Osteocyte (in vitro differentiated cells): ENCODE results near the gene ATF6B. TPM values are rescaled to one million over a fixed set of nuclear protein-coding genes. Genes with fewer than 3 reads are reported as not detected.

Source experiments
- DNase-seq: peaks from one replicate; pipeline ENCODE4 v3.0.0; 2021; ENCODE audit warnings: mixed read lengths; ENCODE audit not compliant: unreplicated experiment; ENCODE audit errors: extremely low spot score
- H3K27ac Mint-ChIP-seq: one replicate; pipeline ENCODE4 v1.8.0; 2021; ENCODE audit warnings: mild to moderate bottlenecking, mixed read lengths; ENCODE audit not compliant: unreplicated experiment
- H3K27me3 Mint-ChIP-seq: one replicate; pipeline ENCODE4 v1.8.0; 2021; ENCODE audit warnings: mixed read lengths; ENCODE audit not compliant: unreplicated experiment
- H3K36me3 Mint-ChIP-seq: one replicate; pipeline ENCODE4 v1.8.0; 2021; ENCODE audit warnings: mixed read lengths; ENCODE audit not compliant: unreplicated experiment
- H3K4me1 Mint-ChIP-seq: one replicate; pipeline ENCODE4 v1.8.0; 2021; ENCODE audit warnings: mixed read lengths; ENCODE audit not compliant: unreplicated experiment
- H3K4me3 Mint-ChIP-seq: one replicate; pipeline ENCODE4 v1.8.0; 2021; ENCODE audit warnings: mild to moderate bottlenecking, moderate library complexity, mixed read lengths; ENCODE audit not compliant: unreplicated experiment
- H3K9me3 Mint-ChIP-seq: one replicate; pipeline ENCODE4 v1.8.0; 2021; ENCODE audit warnings: mixed read lengths; ENCODE audit not compliant: unreplicated experiment
- total RNA-seq: library from RNA; stranded (reverse); gene quantifications from 2 replicates; pipeline ENCODE4 v1.2.1, GENCODE V29; 2021
- TF ChIP-seq, protein P1 (sequence below): fragments of 200-600 bp; sonication (generic); IDR thresholded peaks from 2 replicates; pipeline ENCODE4 v1.5.0; 2021; ENCODE audit warnings: antibody characterized with exemption, mild to moderate bottlenecking, moderate library complexity

ATF6B gene
- total RNA-seq, 1 donor from 2014 or later, result 109 TPM

DNA sequence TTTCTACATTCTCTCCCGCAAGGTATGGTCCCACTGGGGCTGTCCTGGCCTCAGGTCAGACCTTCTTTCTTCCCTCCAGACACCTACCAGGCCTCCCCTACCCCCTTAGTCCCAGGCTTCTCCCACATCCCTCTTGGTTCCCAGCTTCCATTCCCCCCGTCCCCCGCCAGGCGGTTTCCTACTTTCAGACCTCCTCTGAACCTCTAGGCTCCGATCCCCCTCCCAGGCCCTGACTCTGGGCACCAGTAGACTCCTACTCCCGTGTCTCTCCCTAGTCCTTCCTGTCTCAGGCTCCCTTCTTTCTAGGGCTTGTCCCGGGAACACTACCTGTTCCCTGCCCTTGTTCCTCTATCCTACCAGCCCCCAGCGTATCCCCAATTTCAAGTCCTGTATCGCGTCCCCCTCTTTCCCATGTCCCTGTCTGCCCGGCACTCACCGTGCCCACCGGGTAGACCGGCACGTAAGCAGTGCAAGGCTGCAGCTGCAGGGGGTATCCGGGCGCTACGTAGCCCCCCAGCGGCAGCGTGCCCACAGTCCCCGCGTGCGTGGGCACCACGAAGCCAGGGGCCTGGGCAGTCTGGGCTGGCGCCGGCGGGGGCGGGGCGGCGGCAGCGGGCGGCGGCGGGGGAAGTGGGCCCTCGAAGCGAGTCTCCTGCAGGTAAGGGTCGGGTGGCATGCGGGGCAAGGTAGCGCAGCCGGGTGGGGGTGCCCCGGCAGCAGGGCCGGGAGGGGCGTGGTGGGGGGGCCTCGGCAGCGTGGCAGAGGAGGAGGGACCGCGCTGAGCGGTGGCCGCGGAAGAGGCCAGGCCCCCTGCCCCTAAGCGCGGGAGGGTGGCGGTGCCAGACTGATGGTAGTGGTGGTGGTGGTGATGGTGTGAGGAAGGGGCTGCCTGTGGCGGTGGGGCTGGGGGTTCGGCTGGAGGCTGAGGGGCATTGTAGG lies 22.2 kb upstream of the ATF6B start:
- H3K4me1 Mint-ChIP-seq, result peaks cover 31% of the 10 kb centered on the region
- no peaks in the 10 kb centered on the region for H3K27me3 Mint-ChIP-seq
- peaks cover 2% of the 10 kb centered on the region for H3K36me3 Mint-ChIP-seq
- TF ChIP-seq, protein P1, sequence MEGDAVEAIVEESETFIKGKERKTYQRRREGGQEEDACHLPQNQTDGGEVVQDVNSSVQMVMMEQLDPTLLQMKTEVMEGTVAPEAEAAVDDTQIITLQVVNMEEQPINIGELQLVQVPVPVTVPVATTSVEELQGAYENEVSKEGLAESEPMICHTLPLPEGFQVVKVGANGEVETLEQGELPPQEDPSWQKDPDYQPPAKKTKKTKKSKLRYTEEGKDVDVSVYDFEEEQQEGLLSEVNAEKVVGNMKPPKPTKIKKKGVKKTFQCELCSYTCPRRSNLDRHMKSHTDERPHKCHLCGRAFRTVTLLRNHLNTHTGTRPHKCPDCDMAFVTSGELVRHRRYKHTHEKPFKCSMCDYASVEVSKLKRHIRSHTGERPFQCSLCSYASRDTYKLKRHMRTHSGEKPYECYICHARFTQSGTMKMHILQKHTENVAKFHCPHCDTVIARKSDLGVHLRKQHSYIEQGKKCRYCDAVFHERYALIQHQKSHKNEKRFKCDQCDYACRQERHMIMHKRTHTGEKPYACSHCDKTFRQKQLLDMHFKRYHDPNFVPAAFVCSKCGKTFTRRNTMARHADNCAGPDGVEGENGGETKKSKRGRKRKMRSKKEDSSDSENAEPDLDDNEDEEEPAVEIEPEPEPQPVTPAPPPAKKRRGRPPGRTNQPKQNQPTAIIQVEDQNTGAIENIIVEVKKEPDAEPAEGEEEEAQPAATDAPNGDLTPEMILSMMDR, result no peak
- H3K9me3 Mint-ChIP-seq, result no peaks in the 10 kb centered on the region
- H3K27ac Mint-ChIP-seq, result no peak overlapping the region
- DNase-seq, result no peak
- H3K4me3 Mint-ChIP-seq, result no peak overlapping the region

DNA sequence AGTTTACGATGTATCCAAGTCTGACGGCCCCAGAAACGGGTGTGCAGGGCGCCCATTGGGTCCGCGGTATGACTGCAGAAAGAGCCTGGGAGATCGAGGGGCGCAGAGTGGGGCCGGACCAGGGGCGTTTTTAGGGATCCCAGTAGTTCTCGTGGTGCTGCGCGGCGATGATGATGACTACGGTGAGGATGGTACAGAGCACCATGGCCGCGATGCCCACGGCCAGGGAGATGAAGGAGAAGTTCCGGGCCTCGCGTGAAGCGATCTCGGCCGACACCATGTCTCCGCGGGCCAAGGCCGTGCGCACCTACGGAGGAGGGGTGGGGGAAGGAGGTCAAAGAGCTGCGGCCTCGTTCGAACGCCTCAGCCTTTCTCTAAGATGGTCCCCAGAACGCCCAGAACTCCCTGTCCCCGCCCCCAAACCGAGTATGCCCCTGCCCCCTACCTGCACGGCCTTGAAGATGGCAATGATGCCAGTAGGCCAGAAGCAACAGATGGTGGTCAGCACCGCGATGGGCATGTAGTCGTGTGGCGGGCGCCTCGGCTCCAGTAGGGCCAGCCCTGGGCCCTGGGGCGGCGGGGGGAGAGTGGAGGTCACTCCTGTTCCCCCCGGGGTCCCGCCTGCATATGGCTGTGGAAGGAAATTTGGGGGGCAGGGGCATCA lies 21.2 kb upstream of the ATF6B start:
- H3K4me1 Mint-ChIP-seq, result peaks cover 23% of the 10 kb centered on the region
- peaks cover 2% of the 10 kb centered on the region for H3K36me3 Mint-ChIP-seq
- DNase-seq, result no peak
- H3K27ac Mint-ChIP-seq, result no peak overlapping the region
- no peaks in the 10 kb centered on the region for H3K27me3 Mint-ChIP-seq
- H3K4me3 Mint-ChIP-seq, result no peak overlapping the region
- H3K9me3 Mint-ChIP-seq, result no peaks in the 10 kb centered on the region
- TF ChIP-seq, protein P1, result no peak

DNA sequence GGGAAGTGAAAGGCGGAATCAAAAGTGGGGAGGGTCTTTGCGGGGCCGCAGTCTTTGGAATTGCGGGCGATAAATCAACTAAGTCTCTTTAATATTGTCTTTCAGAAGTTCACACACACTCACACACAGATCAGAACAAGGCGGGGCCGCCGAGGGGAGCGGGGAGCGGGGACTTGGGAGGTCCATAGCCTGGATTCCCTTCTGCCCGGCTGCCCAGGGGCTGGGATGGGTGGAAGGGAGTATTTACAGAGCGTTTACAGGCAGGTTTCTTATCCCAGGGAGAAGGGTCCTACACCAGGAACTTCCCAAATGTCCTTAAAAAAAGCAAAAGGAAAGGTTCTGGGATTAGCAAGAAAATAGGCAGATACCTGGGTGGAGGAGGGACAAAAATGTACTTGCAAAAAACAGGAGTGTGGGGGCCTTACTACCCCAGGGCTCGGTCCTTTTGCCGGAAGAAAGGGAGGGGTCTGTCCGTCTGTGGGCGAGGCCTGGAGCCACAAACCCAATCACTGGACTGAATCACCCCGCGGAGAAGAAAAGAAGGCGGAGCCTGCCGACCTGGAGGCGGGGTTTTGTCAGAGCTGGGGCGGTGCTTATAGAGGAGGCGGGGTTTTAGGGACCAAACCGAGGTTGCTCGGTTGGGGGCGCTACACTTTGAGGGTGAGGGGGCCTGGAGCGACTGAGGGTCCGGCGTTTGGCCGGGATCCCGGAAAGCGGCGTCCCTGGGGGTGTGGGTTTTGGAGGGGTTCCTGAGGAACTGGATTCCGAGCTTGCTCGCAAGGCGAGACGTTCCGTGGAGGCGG lies 20.4 kb upstream of the ATF6B start:
- Mint-ChIP-seq H3K4me1 (peaks cover 22% of the 10 kb centered on the region), H3K27me3 (no peaks in the 10 kb centered on the region), H3K4me3 (no peak overlapping the region), H3K36me3 (peaks cover 2% of the 10 kb centered on the region), H3K9me3 (no peaks in the 10 kb centered on the region), H3K27ac (no peak overlapping the region)
- TF ChIP-seq, protein P1, result no peak
- no peak for DNase-seq

DNA sequence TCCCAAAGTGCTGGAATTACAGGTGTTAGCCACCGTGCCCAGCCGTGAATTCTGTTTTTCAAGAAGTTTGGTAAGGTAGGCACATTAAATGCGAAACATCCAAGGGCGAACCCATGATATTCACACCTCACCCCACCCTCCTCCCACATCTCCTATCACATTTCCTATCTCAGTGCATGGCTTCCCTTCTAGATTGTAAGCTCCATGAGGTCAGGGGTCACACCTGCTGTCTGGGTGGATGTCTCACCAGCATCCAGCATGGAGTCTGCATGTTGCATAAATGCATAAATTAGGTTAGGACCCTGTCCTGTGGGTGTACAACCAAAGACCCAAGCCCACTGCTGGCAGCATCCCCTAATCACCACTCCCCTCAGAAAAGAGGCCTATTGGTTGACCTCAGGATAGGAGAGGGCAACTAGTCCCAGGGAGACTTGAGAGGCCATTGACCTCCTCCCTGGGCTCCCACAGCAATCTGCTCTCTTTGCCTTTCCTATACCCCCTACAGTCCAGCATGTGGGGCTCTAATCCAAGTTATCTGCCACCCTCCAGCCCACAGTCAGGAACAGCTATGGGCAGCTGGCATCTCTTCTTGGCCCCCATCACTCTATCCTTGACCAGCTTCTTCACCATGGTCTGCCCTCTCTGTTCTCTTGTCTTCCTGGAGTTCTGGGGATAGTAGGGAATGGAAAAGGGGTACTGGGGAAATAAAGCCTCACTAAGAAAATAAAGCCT lies 19.5 kb upstream of the ATF6B start:
- Mint-ChIP-seq H3K27ac (no peak overlapping the region), H3K27me3 (no peaks in the 10 kb centered on the region), H3K36me3 (peaks cover 2% of the 10 kb centered on the region), H3K4me1 (peaks cover 14% of the 10 kb centered on the region), H3K4me3 (no peak overlapping the region), H3K9me3 (no peaks in the 10 kb centered on the region)
- no peak for DNase-seq
- TF ChIP-seq, protein P1, result no peak
